Heart left ventricle (tissue), 16 donors: Measurements from ENCODE around the gene ABTB1. TPM values are rescaled to one million over a fixed set of nuclear protein-coding genes. Genes with fewer than 3 reads are reported as not detected.

ENCODE experiments used
- ATAC-seq, 4 donors: fragments of 200-7000 bp; cut with Tn5 transposase; one replicate each; pipeline ENCODE4 v1.9.1; 2020 to 2022; ENCODE audit warnings: moderate library complexity in 4 of 4, mild to moderate bottlenecking in 3 of 4, moderate number of reproducible peaks in 1 of 4
- DNase-seq, 5 donors: peaks; one replicate each; pipeline ENCODE4 v3.0.0-alpha.2; 2020
- H3K27ac ChIP-seq, 12 donors: fragments of 200-600 bp; sonication (generic) in 4 of 12; one replicate each; pipeline versions ENCODE4 v1.5.0 to v1.8.0; 2016 to 2022; ENCODE audit warnings: mild to moderate bottlenecking in 2 of 12
- H3K27me3 ChIP-seq, 9 donors: fragments of 200-600 bp; sonication (generic) in 2 of 9; one replicate each; pipeline versions ENCODE4 v1.5.1 to v1.8.0; 2016 to 2022; ENCODE audit warnings: mild to moderate bottlenecking in 3 of 9
- H3K36me3 ChIP-seq, 9 donors: fragments of 200-600 bp; sonication (generic) in 2 of 9; one replicate each; pipeline versions ENCODE4 v1.5.0 to v1.8.0; 2018 to 2022; ENCODE audit warnings: mild to moderate bottlenecking in 2 of 9
- H3K4me1 ChIP-seq, 12 donors: fragments of 200-600 bp; sonication (generic) in 4 of 12; one replicate each; pipeline versions ENCODE4 v1.5.0 to v1.8.0; 2016 to 2022; ENCODE audit warnings: mild to moderate bottlenecking in 3 of 12
- H3K4me3 ChIP-seq, 12 donors: fragments of 200-600 bp; sonication (generic) in 4 of 12; one replicate each; pipeline versions ENCODE4 v1.5.0 to v1.8.0; 2017 to 2022; ENCODE audit warnings: mild to moderate bottlenecking in 9 of 12, moderate library complexity in 4 of 12
- H3K9me3 ChIP-seq, 12 donors: fragments of 200-600 bp; sonication (generic) in 4 of 12; one replicate each; pipeline versions ENCODE4 v1.5.0 to v1.8.0; 2016 to 2022; ENCODE audit warnings: mild to moderate bottlenecking in 1 of 12
- POLR2A ChIP-seq, 2 donors: fragments of 450-650 bp; IDR thresholded peaks; one replicate each; pipeline ENCODE4 v1.6.1; 2017; ENCODE audit warnings: antibody characterized with exemption in 2 of 2, mild to moderate bottlenecking in 2 of 2, moderate library complexity in 2 of 2
- WGBS, 4 donors: extraction: QIAGEN DNeasy Blood & Tissue Kit in 2 of 4; methylation state at CpG; one replicate each; pipeline versions ENCODE4 v1.1.5 to v1.1.7; 2013 to 2018; 5-methylcytosine and 5-hydroxymethylcytosine counted together
- intact Hi-C, 10 donors: fragments of 100-400 bp; cut with DNase I; formaldehyde crosslinking; loops; one replicate each; pipeline versions ENCODE4 v1.11.1 to v1.14.2; 2022
- polyA plus RNA-seq, 2 donors: library from polyadenylated mRNA; stranded (reverse); fragments of 200-250 nt; gene quantifications; one replicate each; pipeline ENCODE4 v1.2.3, GENCODE V29; 2013
- total RNA-seq, 9 donors: library from RNA; depleted of rRNA in 2 of 9; stranded (reverse); fragments of >200 nt in 2 of 9; fragmentation: NEBNext Ultra II Directional in 3 of 9; extraction: Animal tissue kit (Norgen Biotek cat#: 25700) in 3 of 9; gene quantifications; one replicate each; pipeline versions ENCODE4 v1.1.0 to v1.2.4, GENCODE V29; 2016 to 2023
- TF ChIP-seq, protein P1 (sequence below), 12 donors: fragments of 200-600 bp; sonication (generic) in 4 of 12; IDR thresholded peaks; one replicate each; pipeline versions ENCODE4 v1.5.0 to v1.8.0; 2018 to 2022; ENCODE audit warnings: antibody characterized with exemption in 12 of 12, mild to moderate bottlenecking in 5 of 12
- donor health status: ischemic (EF 13 %, LVEDD 7.1; RV severe dilation, severe dysfunction).
- donor health status: healthy with polysubstance abuse.
- donor health status: DM: no; HTN: yes; CAD: no.
- donor health status: DM: no; HTN: no; CAD: no.
- donor health status: ischemic (EF 25% LVEDD 6.9; RV normal size, moderate dysfunction).
- donor health status: ischemic (EF 25% LVEDD 5.7; RV mildly dilated, moderate dysfunction).
- donor health status: healthy.
- donor health status: DM: yes; HTN: yes; CAD: no.
- donor health status: ischemic (EF 35%, LVEDD 5.7; RV mildly dilated, moderate dysfunction).
- donor health status: nonischemic (EF 11% LVEDD 7.7; RV severe dilation, severe dysfunction).
- donor health status: DM: yes; HTN: yes; CAD: no.
- donor health status: PGD.
- donor health status: ischemic (EF 29% LVEDD 5.4; RV normal size, mild dysfunction).
- donor health status: nonischemic (EF 23%, LVEDD 6.1; RV moderate dilation, normal function).

ABTB1 gene
- total and polyA plus RNA-seq, 11 donors = 15.4 to 39.3 (median 30.9) TPM

- peaks cover 0 to 44% (median 21%) of the 10 kb centered on the region in 12 donors for H3K4me1 ChIP-seq
- H3K9me3 ChIP-seq = no peaks in the 10 kb centered on the region
- H3K27ac ChIP-seq = no peak overlapping the region
- no peak for ATAC-seq
- no peak for DNase-seq
- WGBS, 4 donors = 92 to 96% (median 93%) methylated on average over 2 of the region's 2 CpGs
- intact Hi-C loops = no loop called here
- TF ChIP-seq, protein P1, sequence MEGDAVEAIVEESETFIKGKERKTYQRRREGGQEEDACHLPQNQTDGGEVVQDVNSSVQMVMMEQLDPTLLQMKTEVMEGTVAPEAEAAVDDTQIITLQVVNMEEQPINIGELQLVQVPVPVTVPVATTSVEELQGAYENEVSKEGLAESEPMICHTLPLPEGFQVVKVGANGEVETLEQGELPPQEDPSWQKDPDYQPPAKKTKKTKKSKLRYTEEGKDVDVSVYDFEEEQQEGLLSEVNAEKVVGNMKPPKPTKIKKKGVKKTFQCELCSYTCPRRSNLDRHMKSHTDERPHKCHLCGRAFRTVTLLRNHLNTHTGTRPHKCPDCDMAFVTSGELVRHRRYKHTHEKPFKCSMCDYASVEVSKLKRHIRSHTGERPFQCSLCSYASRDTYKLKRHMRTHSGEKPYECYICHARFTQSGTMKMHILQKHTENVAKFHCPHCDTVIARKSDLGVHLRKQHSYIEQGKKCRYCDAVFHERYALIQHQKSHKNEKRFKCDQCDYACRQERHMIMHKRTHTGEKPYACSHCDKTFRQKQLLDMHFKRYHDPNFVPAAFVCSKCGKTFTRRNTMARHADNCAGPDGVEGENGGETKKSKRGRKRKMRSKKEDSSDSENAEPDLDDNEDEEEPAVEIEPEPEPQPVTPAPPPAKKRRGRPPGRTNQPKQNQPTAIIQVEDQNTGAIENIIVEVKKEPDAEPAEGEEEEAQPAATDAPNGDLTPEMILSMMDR (IDR thresholded peaks at IDR 0.05) = no peak
- no peak for TF ChIP-seq POLR2A (IDR thresholded peaks at IDR 0.05)
- H3K4me3 ChIP-seq = no peak overlapping the region
- H3K27me3 ChIP-seq = no peaks in the 10 kb centered on the region
- H3K36me3 ChIP-seq = peaks cover 0 to 31% (median 16%) of the 10 kb centered on the region in 9 donors
Observed at GRCh38 chr3:127687228-127687737, 14.5 kb downstream of the ABTB1 start.

GRCh38 chr3:127688022-127688415 lies 15.3 kb downstream of the ABTB1 start:
- Histone ChIP-seq H3K27me3 (no peaks in the 10 kb centered on the region), H3K27ac (peak overlapping the region in 6 of 12 donors; percentile 5 to 70 (median 42)), H3K4me3 (no peak overlapping the region), H3K9me3 (no peaks in the 10 kb centered on the region), H3K4me1 (peaks cover 0 to 44% (median 22%) of the 10 kb centered on the region in 12 donors), H3K36me3 (peaks cover 0 to 38% (median 23%) of the 10 kb centered on the region in 9 donors)
- intact Hi-C loops = no loop called here
- DNase-seq = no peak
- TF ChIP-seq POLR2A (IDR thresholded peaks at IDR 0.05) = no peak
- TF ChIP-seq, protein P1 (IDR thresholded peaks at IDR 0.05) = no peak
- 59 to 82% (median 67%) methylated on average over 2 of the region's 2 CpGs for WGBS, 4 donors
- ATAC-seq = no peak

- ATAC-seq (peak in 3 of 4 donors; percentile 60 to 70 (median 69)), DNase-seq (peak in 4 of 5 donors; percentile 44 to 71 (median 62))
- intact Hi-C loops = no loop called here
- Histone ChIP-seq H3K27ac (peak overlapping the region in 8 of 12 donors; percentile 5 to 70 (median 34)), H3K9me3 (no peaks in the 10 kb centered on the region), H3K4me3 (no peak overlapping the region), H3K27me3 (no peaks in the 10 kb centered on the region), H3K36me3 (peaks cover 0 to 44% (median 29%) of the 10 kb centered on the region in 9 donors), H3K4me1 (peaks cover 0 to 43% (median 20%) of the 10 kb centered on the region in 12 donors)
- TF ChIP-seq POLR2A (IDR thresholded peaks at IDR 0.05) = no peak
- TF ChIP-seq, protein P1 (IDR thresholded peaks at IDR 0.05) = no peak
- 58 to 63% (median 62%) methylated on average over 18 to 20 of the region's 20 CpGs for WGBS, 4 donors
Observed at GRCh38 chr3:127688416-127689265, 15.9 kb downstream of the ABTB1 start.

DNA sequence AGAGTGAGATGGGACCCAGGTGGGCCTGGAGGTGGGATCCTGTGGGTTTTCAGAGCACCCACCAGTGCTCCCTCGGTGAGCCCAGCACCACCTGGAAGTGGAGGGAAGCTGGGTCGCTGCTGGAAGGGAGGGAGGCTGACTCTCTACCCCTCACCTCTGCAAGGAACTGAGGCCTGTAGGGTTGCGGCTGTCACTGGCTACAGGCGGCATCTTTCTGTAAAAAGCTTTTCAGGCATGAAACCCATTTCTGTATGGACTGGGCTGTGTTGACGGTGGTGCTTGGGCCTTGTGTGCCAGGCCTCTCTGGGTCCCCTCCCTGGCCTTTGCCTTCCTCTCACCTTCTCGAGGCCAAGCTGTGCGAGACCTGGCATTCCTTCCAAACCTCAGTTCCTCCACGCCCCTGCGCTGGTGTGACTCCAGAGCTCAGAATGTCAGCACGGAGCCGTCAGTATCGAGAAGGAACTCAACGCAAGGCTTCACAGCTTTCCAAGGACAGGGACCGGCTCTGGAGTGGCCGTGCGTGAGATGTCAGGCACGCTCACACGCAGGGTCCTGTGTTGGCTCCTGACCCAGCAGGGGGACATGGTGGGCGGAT lies 16.6 kb downstream of the ABTB1 start:
- intact Hi-C loops = no loop called here
- peak in 2 of 5 donors; percentile 13 to 33 for DNase-seq

More for the DNA sequence above, 16.6 kb downstream of the ABTB1 start:
- H3K27me3 ChIP-seq = no peaks in the 10 kb centered on the region
- 88 to 94% (median 92%) methylated on average over 13 to 19 of the region's 19 CpGs for WGBS, 4 donors
- TF ChIP-seq POLR2A (IDR thresholded peaks at IDR 0.05) = no peak
- TF ChIP-seq, protein P1 (IDR thresholded peaks at IDR 0.05) = no peak
- no peaks in the 10 kb centered on the region for H3K9me3 ChIP-seq
- peak overlapping the region in 5 of 12 donors; percentile 6 to 70 (median 44) for H3K27ac ChIP-seq
- no peak overlapping the region for H3K4me3 ChIP-seq
- peaks cover 0 to 52% (median 36%) of the 10 kb centered on the region in 9 donors for H3K36me3 ChIP-seq
- no peak for ATAC-seq
- H3K4me1 ChIP-seq = peaks cover 0 to 44% (median 19%) of the 10 kb centered on the region in 12 donors
